GM12878 (cell line): Measurements from ENCODE around the gene TOMM20. TPM values are rescaled to one million over a fixed set of nuclear protein-coding genes. Genes with fewer than 3 reads are reported as not detected.

Experiments used
- ATAC-seq: fragments of 200-7000 bp; cut with Tn5 transposase; 3 replicates; pipeline ENCODE4 v1.9.1; 2020; ENCODE audit warnings: mild to moderate bottlenecking, moderate library complexity
- BruUV-seq: library from RNA; stranded (reverse); fragments of 400-500 nt; replicated peaks from 2 replicates; lab custom pipeline; 2021; lab: Mats Ljungman, UMichigan
- CTCF ChIA-PET: fragments of 300-600 bp; sonication (Branson Sonifier 250); formaldehyde crosslinking; extraction: SDS; loops from one replicate; lab custom pipeline; 2021; ENCODE audit warnings: inconsistent platforms; lab: Yijun Ruan, JAX
- POLR2A ChIA-PET: fragments of 350-600 bp; formaldehyde crosslinking; extraction: SDS; loops from one replicate; lab custom pipeline; 2021; ENCODE audit warnings: inconsistent platforms; lab: Charles Lee
- RAD21 ChIA-PET: fragments of 300-600 bp; sonication (Branson Sonifier 250); formaldehyde crosslinking; loops from one replicate; lab custom pipeline; 2023; ENCODE audit warnings: antibody characterized with exemption; ENCODE audit not compliant: unreplicated experiment; lab: Charles Lee
- SMC1A ChIA-PET: fragments of 300-600 bp; sonication (Branson Sonifier 250); formaldehyde crosslinking; loops from one replicate; lab custom pipeline; 2023; ENCODE audit not compliant: unreplicated experiment, uncharacterized antibody; lab: Charles Lee
- DNase-seq: peaks from one replicate; pipeline ENCODE4 v3.0.0-alpha.2; 2011; ENCODE audit warnings: low read depth, low spot score
- FAIRE-seq: peaks from 3 replicates; lab custom pipeline; 2011; peaks lifted over from hg19 to GRCh38; lab: Jason Lieb, UNC
- H2AFZ ChIP-seq: 2 replicates; pipeline ENCODE4 v1.6.0; 2011; ENCODE audit warnings: low read depth, low read length, control low read depth; ENCODE audit not compliant: control insufficient read depth
- H3K27ac ChIP-seq: 2 replicates; pipeline ENCODE4 v1.5.1; 2011; ENCODE audit warnings: control low read depth; ENCODE audit not compliant: control insufficient read depth, insufficient read depth
- H3K27me3 ChIP-seq, 2 experiments: replicated peaks in 1 of 2; 2 replicates each; pipeline versions ENCODE4 v1.6.0 to v1.6.1; 2011; ENCODE audit warnings: low read length in 1 of 2; ENCODE audit not compliant: control insufficient read depth in 2 of 2, insufficient read depth in 2 of 2
- H3K36me3 ChIP-seq, 2 experiments: 2 replicates each; pipeline ENCODE4 v1.5.1; 2011; ENCODE audit warnings: low read length in 1 of 2; ENCODE audit not compliant: control insufficient read depth in 2 of 2, insufficient read depth in 2 of 2
- H3K4me1 ChIP-seq: 2 replicates; pipeline ENCODE4 v1.6.1; 2011; ENCODE audit warnings: mild to moderate bottlenecking, low read length, moderate library complexity, mixed read lengths; ENCODE audit not compliant: control insufficient read depth, insufficient read depth
- H3K4me2 ChIP-seq: 2 replicates; pipeline ENCODE4 v1.6.0; 2011; ENCODE audit warnings: control low read depth; ENCODE audit not compliant: control insufficient read depth, insufficient read depth
- H3K4me3 ChIP-seq: fragments of 200-600 bp; sonication (generic); 2 replicates; pipeline ENCODE4 v1.5.1; 2016
- H3K79me2 ChIP-seq: 2 replicates; pipeline ENCODE4 v1.6.0; 2011; ENCODE audit warnings: low read length; ENCODE audit not compliant: control insufficient read depth, insufficient read depth
- H3K9ac ChIP-seq: 2 replicates; pipeline ENCODE4 v1.8.0; 2011; ENCODE audit warnings: low read length, control low read depth, mixed read lengths; ENCODE audit not compliant: control insufficient read depth, insufficient read depth
- H3K9me3 ChIP-seq: replicated peaks from 3 replicates; pipeline ENCODE4 v1.5.1; 2011; ENCODE audit warnings: mild to moderate bottlenecking, low read length; ENCODE audit not compliant: control insufficient read depth, insufficient read depth
- H4K20me1 ChIP-seq: 2 replicates; pipeline ENCODE4 v1.6.0; 2011; ENCODE audit not compliant: control insufficient read depth, insufficient read depth
- CHD2 ChIP-seq: IDR thresholded peaks from 2 replicates; pipeline ENCODE4 v1.6.1; 2011; ENCODE audit warnings: low read depth, low read length, improper control_type of control experiment, borderline replicate concordance
- CREB1 ChIP-seq: IDR thresholded peaks from 2 replicates; pipeline ENCODE4 v1.6.1; 2012; ENCODE audit warnings: low read depth, mild to moderate bottlenecking, inconsistent platforms
- EP300 ChIP-seq, 2 experiments: fragments of 150-350 bp in 1 of 2; IDR thresholded peaks; 2 replicates each; pipeline ENCODE4 v1.6.1; 2011 to 2012; ENCODE audit warnings: low read depth in 2 of 2, low read length in 2 of 2, borderline replicate concordance in 1 of 2, improper control_type of control experiment in 1 of 2, inconsistent platforms in 1 of 2; ENCODE audit not compliant: control insufficient read depth in 1 of 2
- FOXK2 ChIP-seq: fragments of 450-650 bp; IDR thresholded peaks from 2 replicates; pipeline ENCODE4 v1.6.1; 2017; ENCODE audit warnings: mild to moderate bottlenecking, moderate library complexity
- GATAD2B ChIP-seq: fragments of 450-650 bp; conservative IDR thresholded peaks from 2 replicates; pipeline ENCODE4 v1.6.1; 2017; ENCODE audit warnings: low read depth, mild to moderate bottlenecking, moderate library complexity
- HDAC2 ChIP-seq: fragments of 200-600 bp; sonication (generic); IDR thresholded peaks from 2 replicates; pipeline ENCODE4 v1.6.1; 2017
- HDAC6 ChIP-seq: fragments of 200-600 bp; sonication (generic); IDR thresholded peaks from one replicate; pipeline ENCODE4 v1.8.0; 2017; ENCODE audit warnings: antibody characterized with exemption; ENCODE audit not compliant: unreplicated experiment
- NFYA ChIP-seq: IDR thresholded peaks from 2 replicates; pipeline ENCODE4 v1.6.1; 2011; ENCODE audit warnings: low read depth, mild to moderate bottlenecking, low read length, improper control_type of control experiment, borderline replicate concordance
- NR2C2 ChIP-seq: IDR thresholded peaks from 2 replicates; pipeline ENCODE4 v1.6.1; 2011; ENCODE audit warnings: borderline replicate concordance, low read depth; ENCODE audit not compliant: control insufficient read depth, insufficient read length
- RCOR1 ChIP-seq: conservative IDR thresholded peaks from 2 replicates; pipeline ENCODE4 v1.6.1; 2012; ENCODE audit warnings: low read depth, low read length, improper control_type of control experiment
- SUZ12 ChIP-seq: fragments of 200-600 bp; sonication (generic); IDR thresholded peaks from one replicate; pipeline ENCODE4 v1.6.1; 2018; ENCODE audit warnings: antibody characterized with exemption, mild to moderate bottlenecking; ENCODE audit not compliant: unreplicated experiment
- TARDBP ChIP-seq: IDR thresholded peaks from 2 replicates; pipeline ENCODE4 v1.6.1; 2016; ENCODE audit warnings: borderline replicate concordance
- TBL1XR1 ChIP-seq: IDR thresholded peaks from 2 replicates; pipeline ENCODE4 v1.6.1; 2012; ENCODE audit warnings: low read depth, low read length, improper control_type of control experiment
- USF1 ChIP-seq: IDR thresholded peaks from 2 replicates; pipeline ENCODE4 v1.6.1; 2011; ENCODE audit warnings: borderline replicate concordance, low read depth, mild to moderate bottlenecking, moderate library complexity, mixed read lengths, low read length; ENCODE audit not compliant: insufficient read depth; ENCODE audit errors: extremely low read length
- ZNF384 ChIP-seq: IDR thresholded peaks from 2 replicates; pipeline ENCODE4 v1.6.1; 2012; ENCODE audit warnings: low read depth, mild to moderate bottlenecking, low read length, improper control_type of control experiment, borderline replicate concordance
- WGBS: methylation state at CpG from one replicate; pipeline ENCODE4 v1.1.6; 2016; ENCODE audit warnings: low lambda C conversion rate; ENCODE audit not compliant: insufficient replicate concordance, insufficient coverage; ENCODE audit errors: missing lambda C conversion rate; 5-methylcytosine and 5-hydroxymethylcytosine counted together
- in situ Hi-C: fragments of 300-500 bp; cut with MboI; formaldehyde crosslinking; loops from 9 replicates; pipeline ENCODE4 v1.14.3; 2018; ENCODE audit warnings: mixed read lengths
- intact Hi-C: fragments of 100-400 bp; cut with micrococcal nuclease; formaldehyde crosslinking; loops from one replicate; pipeline ENCODE4 v1.14.2; 2022; ENCODE audit not compliant: unreplicated experiment
- polyA plus RNA-seq, 11 experiments: library from polyadenylated mRNA; depleted of rRNA in 4 of 11; unstranded in 6 of 11; stranded (reverse) in 5 of 11; fragments of >200 nt; fragmentation: Nextera tagmentation in 4 of 11; fragmentation: Illumina TruSeq in 1 of 11; extraction: Ambion mirVana in 4 of 11; extraction: Trizol in 1 of 11; gene quantifications; 1 replicate in 1 of 11; 2 replicates in 10 of 11; pipeline versions ENCODE4 v1.2.1 to v1.2.3, GENCODE V29; 2011 to 2016; ENCODE audit warnings: inconsistent platforms in 2 of 11, missing spikeins in 2 of 11, low read depth in 1 of 11
- total RNA-seq, 4 experiments: library from RNA; depleted of rRNA in 3 of 4; stranded (reverse); fragments of >200 nt in 3 of 4; fragmentation: Illumina TruSeq in 1 of 4; extraction: Trizol in 1 of 4; gene quantifications; 2 replicates each; pipeline versions ENCODE4 v1.2.1 to v1.2.3, GENCODE V29; 2013 to 2021
- TF ChIP-seq, protein P1 (sequence below): IDR thresholded peaks from 2 replicates; pipeline ENCODE4 v1.6.1; 2012; ENCODE audit warnings: low read depth, low read length, improper control_type of control experiment

TOMM20 gene
- total and polyA plus RNA-seq, 10 of the 15 experiments (the other 5 are each of a cell fraction or from before 2014, with no cell fraction given) = 39.8 to 138 (median 70.1) TPM

DNA sequence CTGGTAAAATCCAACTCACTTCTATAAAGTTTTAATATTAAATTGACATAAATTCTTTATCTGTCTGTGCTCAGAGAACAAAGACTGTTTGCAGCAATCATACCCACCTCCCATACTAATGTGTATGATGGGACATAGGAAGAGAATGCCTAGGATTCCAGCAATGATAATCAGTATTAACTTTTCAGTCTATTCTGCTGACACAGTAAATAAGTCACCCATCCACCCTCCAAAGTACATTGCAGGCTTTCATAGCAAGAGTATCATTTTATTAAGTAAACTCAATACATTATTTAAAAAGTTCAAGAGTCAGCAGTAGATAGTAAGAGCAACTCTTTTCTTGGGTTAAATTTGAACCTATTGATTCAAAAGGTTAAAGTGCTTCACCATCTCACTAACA is 23.6 kb upstream of the TOMM20 start:
- H3K36me3 ChIP-seq = peaks cover 0 to 36% of the 10 kb centered on the region in 2 experiments; a peak in 3 of 4 replicates
- no peak overlapping the region for H3K4me2 ChIP-seq
- no peak overlapping the region for H3K9ac ChIP-seq
- in situ Hi-C loops = no loop called here
- H3K27me3 ChIP-seq = no peaks in the 10 kb centered on the region
- peaks cover 2% of the 10 kb centered on the region for H3K79me2 ChIP-seq
- H3K4me1 ChIP-seq = peaks cover 5% of the 10 kb centered on the region; the same call in 1 of the 2 replicates
- H2AFZ ChIP-seq = no peak overlapping the region
- ChIA-PET RAD21 (no interaction called here), CTCF (interaction anchor here (0.6 to 1.7 kb wide), 4 partner anchors 46 to 744 kb away, joined by 3 to 9 read pairs (median 4); no protein-coding TSS in a partner anchor), POLR2A (interaction anchor here (0.6 kb wide), 2 partner anchors 71 to 416 kb away, joined by 3 read pairs; no protein-coding TSS in a partner anchor), SMC1A (interaction anchor here (0.6 to 3.1 kb wide), 3 partner anchors 8 to 140 kb away, joined by 3 to 11 read pairs (median 3); partner anchors contain the start of gene RBM34)
- FAIRE-seq = no peak
- BruUV-seq = no TSS peak
- H3K4me3 ChIP-seq = no peak overlapping the region
- no peak for DNase-seq
- intact Hi-C loops = no loop called here
- no peaks in the 10 kb centered on the region for H3K9me3 ChIP-seq
- H4K20me1 ChIP-seq = 0 out of 2 replicates have a peak, but pooled peaks cover 3% of the 10 kb centered on the region
- H3K27ac ChIP-seq = no peak overlapping the region
- no peak for ATAC-seq
- TF ChIP-seq SUZ12 (no peak), EP300 (IDR thresholded peaks at IDR 0.05; ENCODE audit: borderline replicate concordance in 1 of 2, control insufficient read depth in 1 of 2, low read depth in 2 of 2, low read length in 2 of 2) (no peak), FOXK2 (no peak)

- no peak overlapping the region for H3K27ac ChIP-seq
- ChIA-PET CTCF (interaction anchor here (0.6 kb wide), 1 partner anchor 1132 kb away, joined by 3 read pairs; no protein-coding TSS in a partner anchor), POLR2A (no interaction called here), RAD21 (no interaction called here), SMC1A (interaction anchor here (3.1 kb wide), 1 partner anchor 9 kb away, joined by 11 read pairs; the partner anchor contains the start of gene RBM34)
- H3K27me3 ChIP-seq = no peaks in the 10 kb centered on the region
- peaks cover 8% of the 10 kb centered on the region; the same call in 1 of the 2 replicates for H3K4me1 ChIP-seq
- DNase-seq (no peak), FAIRE-seq (no peak), ATAC-seq (peak; percentile 17; the same call in 1 of the 3 replicates)
- H3K36me3 ChIP-seq = peaks cover 0 to 29% of the 10 kb centered on the region in 2 experiments; a peak in 3 of 4 replicates
- in situ Hi-C loops = no loop called here
- no peaks in the 10 kb centered on the region; the same call in none of the 2 replicates for H3K79me2 ChIP-seq
- intact Hi-C loops = no loop called here
- no peaks in the 10 kb centered on the region for H3K9me3 ChIP-seq
- no peak overlapping the region for H3K4me3 ChIP-seq
- H3K4me2 ChIP-seq = no peak overlapping the region
- H3K9ac ChIP-seq = no peak overlapping the region
- no peak overlapping the region for H2AFZ ChIP-seq
- 59% methylated on average over 2 of the region's 2 CpGs for WGBS
- BruUV-seq = no TSS peak
- 0 out of 2 replicates have a peak, but pooled peaks cover 3% of the 10 kb centered on the region for H4K20me1 ChIP-seq
- TF ChIP-seq USF1 (no peak), HDAC6 (no peak), CREB1 (no peak), TARDBP (no peak), NFYA (no peak), GATAD2B (no peak), HDAC2 (no peak), CHD2 (no peak), ZNF384 (no peak), TBL1XR1 (no peak), RCOR1 (no peak), NR2C2 (no peak)
- TF ChIP-seq, protein P1, sequence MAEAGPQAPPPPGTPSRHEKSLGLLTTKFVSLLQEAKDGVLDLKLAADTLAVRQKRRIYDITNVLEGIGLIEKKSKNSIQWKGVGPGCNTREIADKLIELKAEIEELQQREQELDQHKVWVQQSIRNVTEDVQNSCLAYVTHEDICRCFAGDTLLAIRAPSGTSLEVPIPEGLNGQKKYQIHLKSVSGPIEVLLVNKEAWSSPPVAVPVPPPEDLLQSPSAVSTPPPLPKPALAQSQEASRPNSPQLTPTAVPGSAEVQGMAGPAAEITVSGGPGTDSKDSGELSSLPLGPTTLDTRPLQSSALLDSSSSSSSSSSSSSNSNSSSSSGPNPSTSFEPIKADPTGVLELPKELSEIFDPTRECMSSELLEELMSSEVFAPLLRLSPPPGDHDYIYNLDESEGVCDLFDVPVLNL = no peak
Measured at GRCh38 chr1:235151033-235151432, 22.4 kb upstream of the TOMM20 start.
